SK-N-SH treated with all-trans-retinoic acid at 6 μM for 48 hours (cell line): ENCODE results near the gene SPAG4.

Experiments
- ARNTL ChIP-seq: fragments of 450-650 bp; formaldehyde crosslinking; IDR thresholded peaks from 2 replicates; pipeline ENCODE4 v1.5.0; 2020; ENCODE audit warnings: low read depth, mild to moderate bottlenecking, moderate library complexity, borderline replicate concordance
- BACH2 ChIP-seq: fragments of 250-450 bp; sonication (Bioruptor Pico); IDR thresholded peaks from 2 replicates; pipeline ENCODE4 v1.9.0; 2021; ENCODE audit warnings: mild to moderate bottlenecking, borderline replicate concordance
- CREB5 ChIP-seq: fragments of 250-450 bp; sonication (Bioruptor Pico); IDR thresholded peaks from 2 replicates; pipeline ENCODE4 v1.5.1; 2020; ENCODE audit warnings: low read depth, mild to moderate bottlenecking, moderate library complexity
- GLIS3 ChIP-seq: fragments of 250-450 bp; sonication (Bioruptor Pico); IDR thresholded peaks from 2 replicates; pipeline ENCODE4 v1.5.0; 2020; ENCODE audit warnings: mild to moderate bottlenecking, moderate library complexity
- PPARA ChIP-seq: fragments of 250-450 bp; sonication (Bioruptor Pico); IDR thresholded peaks from 2 replicates; pipeline ENCODE4 v1.5.0; 2020; ENCODE audit warnings: mild to moderate bottlenecking, borderline replicate concordance
- RARB ChIP-seq: fragments of 250-450 bp; sonication (Bioruptor Pico); IDR thresholded peaks from 2 replicates; pipeline ENCODE4 v1.8.0; 2021; ENCODE audit warnings: mild to moderate bottlenecking, moderate library complexity
- SNAI2 ChIP-seq: fragments of 250-450 bp; sonication (Bioruptor Pico); IDR thresholded peaks from 2 replicates; pipeline ENCODE4 v1.5.0; 2020; ENCODE audit warnings: mild to moderate bottlenecking, moderate library complexity
- TCF4 ChIP-seq: fragments of 250-450 bp; sonication (Bioruptor Pico); IDR thresholded peaks from 2 replicates; pipeline ENCODE4 v1.8.0; 2021; ENCODE audit warnings: mild to moderate bottlenecking, moderate library complexity, borderline replicate concordance
- ZFP3 ChIP-seq: fragments of 250-450 bp; sonication (Bioruptor Pico); IDR thresholded peaks from 2 replicates; pipeline ENCODE4 v1.5.0; 2020; ENCODE audit warnings: mild to moderate bottlenecking, moderate library complexity
- ZFP30 ChIP-seq: fragments of 450-650 bp; formaldehyde crosslinking; IDR thresholded peaks from 2 replicates; pipeline ENCODE4 v1.5.0; 2022; ENCODE audit warnings: mild to moderate bottlenecking, moderate library complexity
- ZNF565 ChIP-seq: fragments of 450-650 bp; formaldehyde crosslinking; conservative IDR thresholded peaks from 2 replicates; pipeline ENCODE4 v1.5.0; 2020; ENCODE audit warnings: low read depth, mild to moderate bottlenecking, moderate library complexity

GRCh38 chr20:35669681-35670080 lies 54.1 kb downstream of the SPAG4 start:
- TF ChIP-seq ZFP30 (CRISPR knock-in tag) = no peak
- TF ChIP-seq ARNTL = no peak
- TF ChIP-seq RARB (CRISPR knock-in tag) = no peak
- TF ChIP-seq ZFP3 (CRISPR knock-in tag) = no peak
- no peak for TF ChIP-seq TCF4 (CRISPR knock-in tag)
- no peak for TF ChIP-seq ZNF565 (CRISPR knock-in tag)
- TF ChIP-seq CREB5 (CRISPR knock-in tag) = no peak
- no peak for TF ChIP-seq BACH2
- TF ChIP-seq GLIS3 = no peak
- no peak for TF ChIP-seq SNAI2 (CRISPR knock-in tag)
- no peak for TF ChIP-seq PPARA (CRISPR knock-in tag)
